T-helper 1 cell (primary cell): ENCODE measurements around the gene VILL.

Experiments
- DNase-seq, 5 donors: peaks; one replicate each; pipeline ENCODE4 v3.0.0-alpha.2; 2012 to 2020

Gene VILL

DNA sequence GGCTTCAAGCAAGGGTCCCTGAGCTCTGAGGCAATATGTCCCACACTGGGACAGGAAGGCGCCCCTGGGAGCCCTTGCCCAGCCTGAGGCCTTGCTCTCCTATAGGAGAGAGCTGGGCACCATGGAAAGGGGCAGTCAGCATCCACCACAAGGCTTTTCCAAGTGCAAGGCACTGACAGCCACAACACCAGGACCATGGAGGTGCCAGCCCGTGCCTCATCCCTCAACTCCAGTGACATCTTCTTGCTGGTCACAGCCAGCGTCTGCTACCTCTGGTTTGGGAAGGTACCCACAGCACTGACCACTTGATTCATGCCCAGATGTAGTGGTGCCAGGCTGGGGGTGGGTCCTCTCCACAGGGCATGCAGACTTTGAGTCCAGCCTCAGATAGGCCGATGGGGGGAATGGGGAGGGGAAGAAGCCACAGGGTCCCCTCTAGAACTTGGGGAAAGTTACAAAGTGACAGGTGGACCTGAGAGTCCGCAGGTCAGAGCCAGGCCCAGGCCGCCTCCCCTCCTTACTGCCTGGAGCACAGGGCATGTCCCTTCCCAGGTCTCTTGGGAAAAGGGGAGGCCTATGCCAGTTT lies 11.8 kb downstream of the VILL start:
- DNase-seq = no peak

DNA sequence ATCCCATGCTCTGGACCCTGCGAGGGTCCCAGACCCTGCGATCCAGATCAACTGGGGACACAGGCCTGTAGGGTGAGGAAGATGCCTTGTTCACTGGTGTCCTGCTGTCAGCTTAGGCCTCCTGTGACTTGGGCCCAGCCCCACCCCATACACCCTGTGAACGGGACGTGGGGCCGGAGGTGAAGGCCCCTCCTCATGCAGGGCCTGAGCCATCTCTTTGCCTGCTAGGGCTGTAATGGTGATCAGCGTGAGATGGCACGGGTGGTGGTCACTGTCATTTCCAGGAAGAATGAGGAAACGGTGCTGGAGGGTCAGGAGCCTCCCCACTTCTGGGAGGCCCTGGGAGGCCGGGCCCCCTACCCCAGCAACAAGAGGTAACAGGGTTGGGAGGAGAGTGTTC lies 12.4 kb downstream of the VILL start:
- DNase-seq = no peak

DNA sequence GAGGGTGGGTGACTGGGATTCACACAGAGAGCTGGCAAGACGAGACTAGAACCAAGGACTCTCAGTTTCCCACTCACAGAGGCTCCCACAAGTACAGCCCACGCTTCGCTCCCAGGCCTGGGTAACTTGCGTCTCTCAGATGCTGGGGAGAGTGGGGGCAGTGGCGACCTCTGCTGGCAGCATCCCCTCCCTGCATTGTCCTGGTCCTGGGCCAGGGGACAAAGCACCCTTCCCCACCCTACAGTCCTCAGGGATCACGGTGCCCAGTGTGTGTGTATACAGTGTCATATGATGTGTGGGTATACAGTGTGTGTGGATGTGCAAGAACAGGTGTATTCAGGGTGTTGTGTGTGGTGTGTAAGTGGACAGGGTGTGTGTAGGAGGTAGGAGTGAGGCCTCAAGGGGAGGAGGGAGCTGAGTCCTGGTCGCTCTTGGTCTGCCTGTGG lies 12.8 kb downstream of the VILL start:
- peak in 4 of 5 donors; percentile 32 to 52 (median 42) for DNase-seq

DNA sequence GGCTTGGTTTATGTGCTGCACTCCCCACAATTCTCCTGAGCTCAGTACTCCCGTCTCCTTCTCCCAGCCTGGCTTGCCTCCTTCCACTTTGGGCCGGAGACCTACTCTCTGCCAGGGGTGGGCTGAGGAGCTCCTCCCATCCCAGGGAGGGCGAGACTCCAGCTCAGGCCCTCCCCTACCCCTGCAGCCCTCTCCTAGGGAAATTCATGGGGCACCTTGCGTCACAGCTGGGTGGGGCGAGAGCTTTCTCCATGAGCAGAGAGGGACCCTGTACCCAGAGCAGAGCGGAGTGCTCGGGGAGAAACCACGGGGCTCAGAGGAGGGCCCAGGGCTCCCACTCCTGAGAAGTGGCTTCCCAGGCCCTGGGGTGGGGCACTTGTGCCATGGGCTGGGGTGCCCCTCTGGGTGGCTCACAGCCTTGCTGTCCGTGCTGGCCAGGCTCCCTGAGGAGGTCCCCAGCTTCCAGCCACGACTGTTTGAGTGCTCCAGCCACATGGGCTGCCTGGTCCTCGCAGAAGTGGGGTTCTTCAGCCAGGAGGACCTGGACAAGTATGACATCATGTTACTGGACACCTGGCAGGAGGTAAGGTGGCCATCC lies 13.3 kb downstream of the VILL start:
- no peak for DNase-seq

DNA sequence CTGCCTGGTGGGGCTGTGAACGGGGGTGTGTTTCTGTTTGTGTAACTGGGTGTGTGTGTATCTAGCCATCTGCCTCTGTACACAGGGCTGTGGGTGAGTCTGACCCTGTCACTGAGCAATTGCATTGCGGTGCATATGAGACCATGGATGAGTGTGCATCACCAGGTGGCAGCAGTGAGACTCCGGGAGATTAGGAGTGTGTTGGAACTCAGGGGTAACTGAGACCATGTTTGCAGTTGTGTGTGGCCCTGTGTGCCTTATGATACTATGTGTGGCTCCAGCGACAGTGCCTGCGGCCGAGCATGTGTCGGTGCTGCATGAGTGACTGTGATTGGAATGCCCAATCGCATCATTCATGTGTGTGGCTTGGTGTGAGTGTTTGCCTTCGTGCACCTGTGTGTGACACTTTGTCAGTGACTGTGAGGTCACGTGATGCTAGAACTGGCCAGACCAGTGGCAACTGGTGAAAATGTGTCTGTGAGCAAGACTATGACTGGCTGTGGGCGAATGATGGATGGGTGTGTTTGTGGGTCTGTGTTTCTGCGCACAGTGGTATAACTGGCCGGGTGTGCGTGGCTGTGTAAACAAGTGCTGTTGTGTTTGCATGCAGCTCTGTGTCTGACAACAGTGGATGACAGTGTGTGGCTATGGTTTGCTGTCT lies 14.0 kb downstream of the VILL start:
- peak in 2 of 5 donors; percentile 27 to 62 for DNase-seq

DNA sequence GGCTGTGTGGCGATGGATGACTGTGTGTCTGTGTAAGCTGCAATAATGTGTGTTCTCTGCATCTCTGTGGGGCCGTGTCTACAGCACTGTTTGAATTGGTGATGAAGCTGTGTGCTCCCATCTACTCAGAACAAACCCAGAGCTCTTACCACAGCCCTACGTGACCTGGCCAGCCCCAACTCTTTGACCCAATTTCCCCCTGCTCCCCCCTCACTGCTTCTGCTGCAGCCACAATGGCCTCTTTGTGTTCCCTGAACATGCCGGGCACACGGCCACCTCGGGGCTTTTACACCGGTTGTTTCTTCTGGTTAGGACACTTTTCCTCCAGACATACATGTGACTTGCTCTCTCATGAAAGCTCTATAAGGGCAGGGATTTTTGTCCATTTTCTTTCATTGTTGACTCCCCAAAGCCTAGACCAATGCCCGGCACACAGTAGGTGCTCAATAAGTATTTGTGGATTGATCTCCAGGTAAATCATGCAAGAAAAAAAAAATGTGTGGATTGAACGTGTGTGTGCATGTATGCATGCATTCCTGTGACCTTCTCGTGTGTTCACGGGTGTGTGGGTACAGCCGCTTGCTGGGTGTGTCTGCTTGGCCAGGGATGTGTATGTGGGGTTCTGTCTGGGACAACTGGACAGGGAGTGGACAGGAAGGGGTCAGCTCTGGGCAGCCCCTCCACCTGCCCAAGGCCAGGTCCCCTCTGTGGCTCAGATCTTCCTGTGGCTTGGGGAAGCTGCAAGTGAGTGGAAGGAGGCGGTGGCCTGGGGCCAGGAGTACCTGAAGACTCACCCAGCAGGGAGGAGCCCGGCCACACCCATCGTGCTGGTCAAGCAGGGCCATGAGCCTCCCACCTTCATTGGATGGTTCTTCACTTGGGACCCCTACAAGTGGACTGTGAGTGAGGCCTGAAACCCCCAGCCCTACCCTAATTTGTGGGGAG lies 14.8 kb downstream of the VILL start:
- no peak for DNase-seq

DNA sequence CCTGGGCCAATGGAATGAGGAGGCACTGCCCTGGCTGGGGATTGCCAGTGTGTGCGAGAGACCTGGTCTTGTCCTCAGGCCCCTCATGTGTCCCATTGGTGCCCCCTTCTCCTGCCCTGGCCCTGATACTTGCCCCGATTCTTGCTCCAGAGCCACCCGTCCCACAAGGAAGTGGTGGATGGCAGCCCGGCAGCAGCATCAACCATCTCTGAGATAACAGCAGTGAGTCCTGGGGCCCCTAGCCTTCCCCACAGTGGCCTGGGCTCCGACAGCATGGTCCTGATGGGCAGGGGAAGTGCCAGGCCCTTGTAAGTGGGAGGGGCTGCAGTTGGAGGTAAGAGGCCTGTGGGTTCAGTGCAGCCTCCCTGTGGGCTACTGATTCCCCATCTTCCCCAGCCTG lies 15.4 kb downstream of the VILL start:
- no peak for DNase-seq

DNA sequence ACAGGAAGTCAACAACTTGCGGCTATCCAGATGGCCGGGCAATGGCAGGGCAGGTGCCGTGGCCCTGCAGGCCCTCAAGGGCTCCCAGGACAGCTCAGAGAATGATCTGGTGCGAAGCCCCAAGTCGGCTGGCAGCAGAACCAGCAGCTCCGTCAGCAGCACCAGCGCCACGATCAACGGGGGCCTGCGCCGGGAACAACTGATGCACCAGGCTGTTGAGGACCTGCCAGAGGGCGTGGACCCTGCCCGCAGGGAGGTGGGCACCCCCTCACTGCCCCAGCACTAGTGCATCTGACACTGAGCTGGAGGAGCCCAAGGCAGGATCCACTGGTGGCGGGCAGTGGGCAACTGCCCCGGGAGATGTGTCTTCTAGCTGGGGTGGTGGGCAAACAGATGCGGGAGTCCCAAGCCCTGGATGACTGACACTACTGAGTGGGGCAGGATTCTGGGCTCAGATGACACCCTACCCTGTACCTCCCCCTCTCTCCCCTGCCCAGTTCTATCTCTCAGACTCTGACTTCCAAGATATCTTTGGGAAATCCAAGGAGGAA lies 15.9 kb downstream of the VILL start:
- no peak for DNase-seq

DNA sequence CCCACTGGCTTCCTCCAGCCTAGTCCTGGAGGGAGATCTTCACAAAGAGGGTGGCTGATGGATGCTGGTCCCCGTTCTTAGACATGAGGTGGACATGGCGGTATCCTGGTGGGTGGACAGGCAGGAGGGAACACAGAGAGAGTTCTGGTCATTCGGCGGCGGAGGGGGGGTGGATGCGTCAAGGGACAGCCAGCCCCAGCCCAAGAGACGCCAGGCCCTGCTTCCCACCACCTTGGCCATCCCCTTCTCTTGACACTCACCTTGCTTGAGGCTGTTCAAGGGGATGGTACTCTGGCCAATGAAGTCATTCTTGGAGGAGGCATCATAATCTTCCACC lies 17.1 kb downstream of the VILL start:
- no peak for DNase-seq

DNA sequence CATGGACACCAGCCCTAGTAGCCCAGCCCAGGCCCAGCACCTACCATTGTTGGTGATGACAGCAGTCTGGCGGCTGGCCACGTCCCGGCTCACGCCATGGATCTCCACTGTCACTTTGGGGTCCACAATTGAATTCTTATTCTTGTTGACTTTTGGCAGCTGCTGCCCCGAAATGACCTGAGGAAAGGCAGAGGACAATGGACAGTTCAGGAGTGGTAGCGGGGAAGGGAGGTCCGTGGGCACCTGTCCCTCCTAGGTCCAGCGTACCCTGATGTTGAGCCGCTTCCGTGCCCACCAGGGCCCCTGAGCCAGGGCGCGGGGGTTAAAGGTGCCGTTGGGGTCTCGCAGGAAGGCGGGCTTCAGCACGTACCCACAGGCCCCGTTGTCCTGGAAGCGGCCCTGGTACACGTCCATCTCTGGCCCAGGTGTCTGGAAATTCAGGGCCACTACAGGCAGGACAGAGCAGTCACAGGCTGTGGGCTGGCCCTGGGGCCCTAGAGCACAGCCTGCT lies 17.7 kb downstream of the VILL start:
- no peak for DNase-seq

DNA sequence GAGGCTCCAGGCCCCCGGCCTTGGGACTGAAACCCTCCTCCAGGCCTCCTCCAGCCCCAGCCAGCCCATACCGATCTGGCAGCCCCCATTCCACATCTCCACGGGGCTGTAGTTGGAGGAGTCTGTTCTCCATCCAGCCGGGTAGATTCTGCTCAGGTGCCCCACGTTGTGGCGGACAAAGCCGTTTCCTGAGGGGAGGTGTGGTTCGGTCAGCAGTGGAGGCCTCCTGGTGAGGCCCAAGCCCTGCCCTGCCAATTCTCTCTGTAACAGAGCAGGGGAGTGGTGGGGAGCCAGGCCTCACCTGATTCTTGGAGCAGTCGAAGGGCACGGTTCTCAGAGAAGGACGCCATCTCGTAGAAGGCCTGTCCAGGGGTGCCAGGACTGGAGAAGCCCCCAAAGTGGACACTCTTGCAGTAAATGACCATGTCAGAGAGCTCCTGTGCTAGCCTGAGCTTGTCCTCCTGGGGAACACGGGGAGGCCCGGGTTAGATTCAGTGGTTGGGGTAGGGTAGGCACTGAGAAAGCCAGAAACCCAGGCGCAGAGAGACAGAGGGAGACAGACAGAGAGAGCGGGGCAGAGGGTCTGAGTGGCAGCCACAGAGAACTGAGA lies 18.5 kb downstream of the VILL start:
- no peak for DNase-seq

DNA sequence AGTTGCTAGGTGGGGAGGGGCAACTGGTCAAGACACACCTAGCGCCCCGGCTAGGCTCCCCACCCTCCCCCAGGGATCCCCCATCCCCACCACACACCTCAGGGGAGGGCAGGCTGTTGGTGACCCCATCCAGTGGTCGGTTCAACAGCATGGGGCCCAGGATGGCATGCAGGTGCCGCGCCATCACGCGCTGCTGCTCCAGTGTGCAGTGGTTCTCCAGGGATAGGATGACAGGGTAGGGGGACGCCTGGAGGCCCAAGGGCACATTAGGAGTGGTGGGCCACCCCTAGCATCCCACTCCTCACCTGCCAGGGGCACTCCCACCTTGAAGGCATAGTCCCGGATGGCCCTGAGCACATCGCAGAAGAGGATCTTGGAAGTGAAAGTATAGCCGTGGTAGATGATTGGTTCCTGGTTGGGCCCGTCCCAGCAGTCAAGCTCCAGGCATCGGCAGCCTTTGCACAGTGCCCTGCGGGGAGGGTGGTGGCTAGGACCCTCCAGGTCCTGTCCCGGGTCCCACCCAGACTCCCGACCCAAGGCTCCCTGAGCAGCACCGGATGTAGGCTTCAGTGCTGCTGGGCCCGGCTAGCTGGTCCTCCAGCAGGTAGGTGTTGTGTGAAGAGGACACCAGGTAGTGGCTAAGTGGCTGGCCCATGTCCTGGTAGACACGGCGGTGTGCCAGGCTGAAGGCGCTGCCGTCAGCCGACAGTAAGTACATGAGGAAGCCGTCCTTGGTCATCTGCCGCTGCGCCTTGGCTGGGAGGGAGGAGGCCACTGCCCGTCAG lies 19.4 kb downstream of the VILL start:
- DNase-seq = no peak

DNA sequence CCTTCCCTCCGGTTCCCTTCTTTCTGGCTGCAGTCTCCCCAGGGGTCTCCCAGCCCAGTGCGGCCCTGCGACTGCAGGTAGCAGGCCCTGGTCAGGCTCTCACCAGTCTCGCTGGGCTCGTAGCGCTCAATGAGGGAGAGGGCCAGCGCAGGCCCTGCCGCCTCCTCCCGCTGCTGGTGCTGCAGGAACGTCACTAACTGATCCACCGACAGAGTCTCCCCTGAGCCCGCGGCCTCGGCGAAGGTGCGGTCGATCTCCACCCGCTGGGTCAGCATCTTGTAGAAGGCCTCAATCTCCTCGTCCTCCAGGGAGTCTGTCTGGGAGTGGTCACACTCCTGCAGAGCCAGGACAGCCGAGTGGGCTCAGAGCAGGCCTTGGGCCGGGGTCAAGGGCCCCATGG lies 20.5 kb downstream of the VILL start:
- no peak for DNase-seq

DNA sequence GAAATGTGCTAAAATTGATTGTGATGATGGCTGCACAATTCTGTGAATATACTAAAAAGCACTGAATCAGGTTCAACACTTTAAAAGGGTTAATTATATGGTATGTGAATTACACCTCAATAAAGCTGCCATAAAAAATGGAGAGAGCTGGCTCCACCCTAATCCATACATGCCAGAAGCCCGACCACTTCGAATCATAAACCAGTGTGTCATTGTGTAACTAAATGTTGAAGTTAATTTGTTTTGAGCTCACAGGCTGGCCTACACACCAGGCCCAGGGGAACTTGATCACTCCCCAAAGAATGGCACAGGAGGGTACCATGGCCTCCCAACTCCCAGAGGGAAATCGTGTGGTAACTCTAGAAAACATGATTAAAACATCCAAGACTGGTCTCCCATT lies 24.9 kb downstream of the VILL start:
- DNase-seq = no peak

DNA sequence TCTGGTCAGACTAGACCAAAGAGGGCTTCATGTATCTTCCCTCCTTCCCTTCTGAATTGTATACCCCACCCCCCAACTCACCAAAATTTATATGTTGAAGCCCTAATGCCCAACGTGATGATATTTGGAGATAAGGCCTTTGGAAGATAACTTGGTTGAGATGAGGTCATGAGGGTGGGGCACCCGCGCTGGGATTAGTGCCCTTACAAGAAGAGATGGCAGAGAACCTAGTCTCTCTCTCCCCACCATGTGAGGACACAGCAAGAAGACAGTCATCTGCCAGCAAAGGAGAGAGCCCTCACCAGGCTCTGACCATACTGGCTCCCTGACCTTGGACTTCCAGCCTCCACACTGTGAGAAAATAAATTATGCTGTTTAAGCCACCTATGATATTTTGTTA lies 25.4 kb downstream of the VILL start:
- DNase-seq = no peak

DNA sequence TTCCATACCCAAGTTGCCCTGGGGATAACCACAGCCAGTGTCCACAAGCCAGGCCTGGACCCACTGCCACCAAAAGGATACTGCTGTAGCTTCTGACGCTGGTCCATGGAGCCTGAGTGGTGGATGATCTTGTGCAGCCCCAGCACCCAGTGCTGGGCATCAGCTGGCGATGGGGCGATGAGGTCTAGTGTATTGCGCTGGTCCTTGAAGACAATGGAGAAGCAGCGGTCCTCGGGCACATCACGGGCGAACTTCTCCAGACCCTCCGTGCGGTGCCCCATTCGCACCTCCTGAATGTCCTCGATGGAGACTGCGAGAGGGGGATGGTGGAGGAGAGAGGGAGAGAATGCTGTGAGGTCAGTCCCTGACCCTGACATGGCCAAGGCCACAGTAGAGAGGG lies 25.8 kb downstream of the VILL start:
- DNase-seq = no peak

DNA sequence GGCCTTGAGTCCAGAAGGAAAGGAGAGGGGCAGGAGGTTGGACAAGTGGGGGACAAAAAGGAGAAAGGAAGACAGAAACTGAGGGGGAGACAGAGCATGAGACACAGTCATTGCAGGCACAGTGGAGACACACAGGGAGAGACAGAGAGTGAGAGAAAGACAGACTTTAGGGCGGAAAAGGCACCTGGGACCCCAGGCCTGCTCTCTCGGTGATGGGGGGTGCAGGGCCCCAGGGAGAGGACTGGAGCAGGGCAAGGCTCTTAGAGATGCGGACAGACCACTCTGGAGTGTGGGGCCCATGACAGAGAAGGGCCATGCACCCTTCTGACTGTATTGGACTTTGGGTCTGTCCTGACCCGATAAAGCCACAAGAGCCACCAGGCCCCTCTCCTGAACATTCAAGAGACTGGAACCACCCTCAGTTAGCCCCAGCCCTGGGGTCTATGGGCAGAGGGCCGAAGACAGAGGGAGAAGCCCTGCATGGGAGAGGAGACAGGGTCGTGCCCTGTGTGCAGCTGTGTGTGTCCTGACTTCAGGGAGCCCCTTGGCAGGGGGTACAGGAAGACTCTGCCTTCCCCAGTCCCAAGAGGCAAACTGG lies 26.4 kb downstream of the VILL start:
- DNase-seq = no peak

DNA sequence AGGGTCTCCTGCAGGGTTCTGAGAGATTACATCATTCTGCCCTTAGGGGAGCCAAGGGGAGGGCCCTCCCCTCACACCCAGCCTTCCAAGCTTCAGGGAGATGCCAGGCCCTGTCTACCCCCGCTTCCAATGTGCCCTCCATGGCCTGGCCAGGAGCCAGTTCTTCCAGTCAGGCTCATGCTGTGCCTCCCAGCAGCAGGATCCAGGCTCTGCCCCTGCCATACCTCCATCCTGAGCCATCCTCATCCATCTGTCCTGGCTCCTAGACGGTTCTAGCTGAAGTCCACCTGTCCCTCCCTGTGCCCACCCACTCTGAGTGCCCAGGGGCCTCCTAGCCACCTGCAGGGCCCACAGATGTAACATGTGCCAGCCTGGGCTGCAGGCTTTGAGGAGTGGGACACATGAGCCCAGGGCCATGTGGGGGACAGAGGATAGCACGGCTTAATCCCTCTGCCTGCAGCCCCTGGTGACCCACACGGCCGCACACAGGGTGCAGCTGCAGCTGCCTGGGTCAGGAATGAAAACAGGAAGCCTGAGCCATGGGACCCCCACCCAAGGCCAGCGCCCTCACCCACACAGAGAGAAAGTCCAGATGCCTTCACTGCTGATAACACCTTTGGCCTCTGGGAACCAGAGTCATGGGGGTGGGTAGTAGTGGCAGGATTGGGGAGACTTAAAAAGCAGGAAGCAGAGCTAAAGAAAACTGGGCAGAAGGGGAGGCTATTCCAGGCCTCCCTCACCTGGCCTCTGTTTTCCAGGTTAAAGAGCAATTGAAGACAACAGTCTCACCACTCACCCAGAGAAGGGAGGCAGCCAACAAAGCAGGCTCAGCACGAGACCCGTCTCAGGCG lies 27.1 kb downstream of the VILL start:
- DNase-seq = no peak

DNA sequence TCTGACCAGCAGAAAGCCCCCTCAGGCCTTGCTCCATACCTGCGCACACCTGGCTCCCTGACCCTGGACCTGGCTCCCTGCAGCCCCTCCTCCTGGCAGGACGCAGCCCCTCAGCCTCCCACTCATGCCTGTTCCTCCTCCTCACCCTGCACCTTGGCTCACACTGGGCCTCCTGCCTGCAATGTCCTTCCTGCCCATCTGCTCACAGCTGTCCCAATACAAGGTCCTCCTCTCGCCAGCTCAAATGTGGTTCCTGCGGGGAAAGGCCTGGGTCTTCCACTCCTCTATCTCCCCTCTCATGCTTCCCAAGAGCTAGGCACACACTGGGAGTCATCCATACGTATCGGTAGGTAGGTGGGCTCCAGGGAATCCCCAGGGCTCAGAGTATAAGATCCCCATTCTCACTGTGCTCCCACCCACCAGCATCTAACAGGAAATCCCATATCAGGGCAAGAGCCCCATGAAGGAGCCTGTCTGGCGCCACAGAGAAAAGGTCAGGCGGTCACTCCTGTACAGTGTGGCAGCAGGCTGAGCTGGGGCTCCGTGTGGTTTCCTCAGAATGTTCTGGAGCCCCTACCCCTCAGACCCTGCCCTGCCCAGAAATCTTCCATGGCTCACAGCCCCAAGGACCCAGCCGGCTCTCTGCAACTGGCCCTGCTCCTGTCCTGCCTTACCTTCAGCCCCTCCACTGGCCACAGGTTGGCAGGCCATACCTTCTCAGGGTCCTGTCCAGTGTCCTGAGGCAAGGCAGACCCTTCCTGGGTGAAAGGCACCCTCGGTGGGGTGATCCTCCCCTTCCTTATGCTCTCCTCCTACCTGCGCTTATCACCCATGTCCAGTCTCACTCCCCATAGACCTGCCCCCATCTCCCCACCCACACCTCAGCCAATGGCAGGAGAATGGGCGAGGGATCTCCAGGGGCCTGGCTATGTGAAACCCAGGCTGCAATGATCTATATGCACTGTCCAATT lies 28.0 kb downstream of the VILL start:
- no peak for DNase-seq
